IMR-90 (cell line): ENCODE measurements around the gene LINC00237. TPM values are rescaled to one million over a fixed set of nuclear protein-coding genes. Genes with fewer than 3 reads are reported as not detected.

Experiments
- ATAC-seq: fragments of 200-7000 bp; cut with Tn5 transposase; 2 replicates; pipeline ENCODE4 v1.9.1; 2020; ENCODE audit warnings: low read depth, mild to moderate bottlenecking, moderate library complexity
- BruUV-seq: library from RNA; stranded (reverse); fragments of 400-500 nt; replicated peaks from 2 replicates; lab custom pipeline; 2021; lab: Mats Ljungman, UMichigan
- CTCF ChIA-PET: fragments of 300-600 bp; formaldehyde crosslinking; extraction: SDS; loops from one replicate; lab custom pipeline; 2021; ENCODE audit warnings: antibody characterized with exemption; lab: Yijun Ruan, JAX
- POLR2A ChIA-PET: fragments of 300-600 bp; sonication (Branson Sonifier 250); formaldehyde crosslinking; loops from one replicate; lab custom pipeline; 2022; ENCODE audit warnings: antibody characterized with exemption; ENCODE audit not compliant: unreplicated experiment; lab: Charles Lee
- DNase-seq: peaks from one replicate; pipeline ENCODE4 v3.0.0; 2013
- H2AFZ ChIP-seq: replicated peaks from 2 replicates; pipeline ENCODE3; 2013; ENCODE audit warnings: low read length, mild to moderate bottlenecking; ENCODE audit not compliant: poor library complexity
- H2AK5ac ChIP-seq: 2 replicates; pipeline ENCODE4 v1.6.1; 2013; ENCODE audit warnings: low read depth, low read length, inconsistent platforms
- H2AK9ac ChIP-seq: replicated peaks from 2 replicates; pipeline ENCODE3; 2013; ENCODE audit warnings: mild to moderate bottlenecking, low read depth, low read length, moderate library complexity; ENCODE audit not compliant: poor library complexity
- H2BK120ac ChIP-seq: 2 replicates; pipeline ENCODE4 v1.6.1; 2013; ENCODE audit warnings: low read depth, low read length, inconsistent platforms
- H2BK15ac ChIP-seq: 3 replicates; pipeline ENCODE4 v1.6.1; 2013; ENCODE audit warnings: low read depth, low read length, inconsistent platforms
- H2BK20ac ChIP-seq: 2 replicates; pipeline ENCODE4 v1.6.1; 2013; ENCODE audit warnings: low read depth, mild to moderate bottlenecking, inconsistent platforms, low read length, moderate library complexity
- H2BK5ac ChIP-seq: 2 replicates; pipeline ENCODE4 v1.6.1; 2013; ENCODE audit warnings: mild to moderate bottlenecking, low read depth, low read length, inconsistent platforms; ENCODE audit not compliant: poor library complexity, severe bottlenecking
- H3K14ac ChIP-seq: replicated peaks from 2 replicates; pipeline ENCODE4 v1.6.1; 2013; ENCODE audit warnings: low read depth, low read length, inconsistent platforms
- H3K18ac ChIP-seq: 2 replicates; pipeline ENCODE4 v1.6.1; 2013; ENCODE audit warnings: low read depth, low read length, control low read depth
- H3K23ac ChIP-seq: 2 replicates; pipeline ENCODE4 v1.6.1; 2013; ENCODE audit warnings: low read depth, low read length, inconsistent platforms
- H3K27ac ChIP-seq: 2 replicates; pipeline ENCODE4 v1.5.1; 2013; ENCODE audit warnings: mild to moderate bottlenecking, control low read depth, low read length; ENCODE audit not compliant: insufficient read depth
- H3K27me3 ChIP-seq: 2 replicates; pipeline ENCODE4 v1.6.1; 2013; ENCODE audit warnings: low read length; ENCODE audit not compliant: control insufficient read depth, insufficient read depth
- H3K36me3 ChIP-seq: 2 replicates; pipeline ENCODE4 v1.6.1; 2013; ENCODE audit warnings: low read length, mixed read lengths; ENCODE audit not compliant: control insufficient read depth, insufficient read depth
- H3K4ac ChIP-seq: 2 replicates; pipeline ENCODE4 v1.6.1; 2013; ENCODE audit warnings: low read depth, low read length, inconsistent platforms
- H3K4me1 ChIP-seq: 2 replicates; pipeline ENCODE4 v1.6.1; 2013; ENCODE audit warnings: low read length, mixed read lengths; ENCODE audit not compliant: control insufficient read depth, insufficient read depth
- H3K4me2 ChIP-seq: 2 replicates; pipeline ENCODE4 v1.6.1; 2013; ENCODE audit warnings: low read depth, mild to moderate bottlenecking, control low read depth, low read length, moderate library complexity
- H3K4me3 ChIP-seq: 2 replicates; pipeline ENCODE4 v1.5.1; 2013; ENCODE audit warnings: low read depth, mild to moderate bottlenecking, control low read depth, low read length, moderate library complexity; ENCODE audit not compliant: insufficient read depth
- H3K56ac ChIP-seq: 2 replicates; pipeline ENCODE4 v1.6.1; 2013; ENCODE audit warnings: low read length, inconsistent platforms; ENCODE audit not compliant: insufficient read depth; ENCODE audit errors: extremely low read depth
- H3K79me1 ChIP-seq, 2 experiments: 2 replicates each; pipeline ENCODE4 v1.6.1; 2013; ENCODE audit warnings: low read length in 2 of 2, inconsistent platforms in 1 of 2, low read depth in 1 of 2
- H3K9ac ChIP-seq: 2 replicates; pipeline ENCODE4 v1.6.1; 2013; ENCODE audit warnings: low read depth, low read length, control low read depth
- H3K9me1 ChIP-seq: 2 replicates; pipeline ENCODE4 v1.6.1; 2013; ENCODE audit warnings: low read length, inconsistent platforms; ENCODE audit not compliant: insufficient read depth
- H3K9me3 ChIP-seq: 2 replicates; pipeline ENCODE4 v1.6.1; 2013; ENCODE audit warnings: low read length; ENCODE audit not compliant: control insufficient read depth, insufficient read depth
- H4K20me1 ChIP-seq: 2 replicates; pipeline ENCODE4 v1.6.1; 2013; ENCODE audit warnings: low read length, inconsistent platforms; ENCODE audit not compliant: insufficient read depth
- H4K5ac ChIP-seq: 2 replicates; pipeline ENCODE4 v1.6.1; 2013; ENCODE audit warnings: mild to moderate bottlenecking, low read depth, low read length, control low read depth
- H4K8ac ChIP-seq, 2 experiments: 2 replicates each; pipeline ENCODE4 v1.6.1; 2013; ENCODE audit warnings: low read depth in 2 of 2, low read length in 2 of 2, control low read depth in 1 of 2, inconsistent platforms in 1 of 2
- H4K91ac ChIP-seq: 2 replicates; pipeline ENCODE4 v1.6.1; 2013; ENCODE audit warnings: low read depth, low read length, inconsistent platforms; ENCODE audit not compliant: insufficient read depth
- CHD1 ChIP-seq: IDR thresholded peaks from 2 replicates; pipeline ENCODE4 v1.6.1; 2012; ENCODE audit warnings: low read depth, low read length, improper control_type of control experiment
- RCOR1 ChIP-seq: IDR thresholded peaks from 2 replicates; pipeline ENCODE4 v1.6.1; 2012; ENCODE audit warnings: mild to moderate bottlenecking, low read length, improper control_type of control experiment; ENCODE audit not compliant: insufficient replicate concordance
- WGBS, 2 experiments: methylation state at CpG; one replicate each; pipeline versions ENCODE4 v1.1.5 to v1.1.7; 2013; ENCODE audit warnings: missing lambda C conversion rate in 2 of 2; ENCODE audit not compliant: insufficient read length in 1 of 2; ENCODE audit errors: extremely low coverage in 2 of 2; 5-methylcytosine and 5-hydroxymethylcytosine counted together
- dilution Hi-C: fragments of 300-500 bp; cut with HindIII; formaldehyde crosslinking; loops from one replicate; pipeline ENCODE4 v1.14.3; 2018; ENCODE audit warnings: low sequenced_read_pairs; ENCODE audit not compliant: unreplicated experiment
- in situ Hi-C: fragments of 300-500 bp; cut with MboI; formaldehyde crosslinking; loops from 3 replicates; pipeline ENCODE4 v1.14.3; 2019; ENCODE audit warnings: low sequenced_read_pairs, inconsistent platforms, mixed read lengths
- intact Hi-C: fragments of 100-400 bp; cut with micrococcal nuclease; formaldehyde crosslinking; loops from 2 replicates; pipeline ENCODE4 v1.10.0; 2022
- polyA plus RNA-seq, 3 experiments: library from polyadenylated mRNA; depleted of rRNA; stranded (reverse); fragments of >200 nt; gene quantifications; 2 replicates each; pipeline ENCODE4 v1.2.3, GENCODE V29; 2012; ENCODE audit warnings: low replicate concordance in 1 of 3
- total RNA-seq: library from RNA; depleted of rRNA; stranded (reverse); fragments of >200 nt; gene quantifications from 2 replicates; pipeline ENCODE4 v1.2.3, GENCODE V29; 2012
- TF ChIP-seq, protein P1 (sequence below): fragments of 150-350 bp; IDR thresholded peaks from 2 replicates; pipeline ENCODE4 v1.6.1; 2017; ENCODE audit warnings: mild to moderate bottlenecking, antibody characterized with exemption, low read length, low read depth

LINC00237 gene
- total and polyA plus RNA-seq, 2 of the 4 experiments (the other 2 are of a cell fraction) = not detected

DNA sequence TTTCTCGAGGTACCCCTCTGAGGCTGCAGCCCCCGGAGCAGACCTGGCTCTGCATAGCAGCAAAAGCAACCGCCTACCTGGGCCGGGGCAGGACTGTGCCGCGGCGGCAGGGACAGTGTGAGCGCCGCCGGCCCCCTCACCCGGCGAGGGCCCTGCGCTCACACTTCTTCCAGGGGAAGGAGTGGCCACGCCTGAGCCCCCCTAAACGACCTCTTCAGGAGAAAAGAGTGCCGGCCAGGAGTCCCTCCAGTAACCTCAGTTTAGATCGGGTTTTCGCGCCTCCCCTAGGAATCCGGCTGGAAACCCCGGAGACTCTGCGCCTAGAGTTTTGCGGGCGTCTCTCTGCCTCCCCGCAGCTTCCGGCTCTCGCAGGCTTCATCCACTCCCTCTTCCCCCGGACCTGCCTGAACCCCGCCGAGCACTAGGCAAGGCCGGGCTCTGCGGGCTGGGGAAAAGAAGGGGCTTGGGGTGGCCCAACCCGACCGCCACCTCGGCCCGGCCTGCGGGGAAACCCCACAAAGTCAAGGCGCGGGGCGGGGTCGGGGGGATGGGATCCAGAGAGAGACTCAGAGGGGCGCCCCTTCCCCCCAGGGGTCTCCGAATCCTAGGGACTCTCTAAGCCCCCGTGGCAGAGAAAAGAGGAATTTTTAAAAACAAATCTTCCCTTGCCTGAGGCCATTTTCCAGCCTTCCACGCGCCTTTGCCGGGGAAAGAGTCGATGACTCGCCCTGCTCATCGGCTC, 558 bp downstream of the LINC00237 start:
- H3K56ac ChIP-seq = no peak overlapping the region
- no peak for DNase-seq
- ChIA-PET POLR2A (no interaction called here), CTCF (no interaction called here)
- no peak overlapping the region for H4K8ac ChIP-seq
- no peak overlapping the region for H2BK20ac ChIP-seq
- H3K27ac ChIP-seq = no peak overlapping the region
- dilution Hi-C loops (no loop called here), intact Hi-C loops (no loop called here), in situ Hi-C loops (no loop called here)
- H3K18ac ChIP-seq = no peak overlapping the region
- H3K4me3 ChIP-seq = no peak overlapping the region
- H2BK5ac ChIP-seq = no peak overlapping the region
- H3K9me1 ChIP-seq = no peaks in the 10 kb centered on the region; the same call in 1 of the 2 replicates
- no peak overlapping the region for H2AK9ac ChIP-seq
- H3K9me3 ChIP-seq = peaks cover 2% of the 10 kb centered on the region
- no peak overlapping the region for H2AK5ac ChIP-seq
- H3K4me1 ChIP-seq = peaks cover 4% of the 10 kb centered on the region; the same call in 1 of the 2 replicates
- 5% methylated on average over 18 of the region's 50 CpGs; no CpG with 5 or more reads in 1 of the 2 experiments for WGBS, 2 experiments
- H2BK120ac ChIP-seq = no peak overlapping the region
- peaks cover 75% of the 10 kb centered on the region for H3K27me3 ChIP-seq
- H3K4me2 ChIP-seq = no peak overlapping the region
- no peak overlapping the region for H4K5ac ChIP-seq
- no peak overlapping the region for H3K9ac ChIP-seq
- H2AFZ ChIP-seq = no peak overlapping the region
- ATAC-seq = no peak
- H3K36me3 ChIP-seq = no peaks in the 10 kb centered on the region
- TF ChIP-seq, protein P1, sequence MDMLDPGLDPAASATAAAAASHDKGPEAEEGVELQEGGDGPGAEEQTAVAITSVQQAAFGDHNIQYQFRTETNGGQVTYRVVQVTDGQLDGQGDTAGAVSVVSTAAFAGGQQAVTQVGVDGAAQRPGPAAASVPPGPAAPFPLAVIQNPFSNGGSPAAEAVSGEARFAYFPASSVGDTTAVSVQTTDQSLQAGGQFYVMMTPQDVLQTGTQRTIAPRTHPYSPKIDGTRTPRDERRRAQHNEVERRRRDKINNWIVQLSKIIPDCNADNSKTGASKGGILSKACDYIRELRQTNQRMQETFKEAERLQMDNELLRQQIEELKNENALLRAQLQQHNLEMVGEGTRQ = no peak
- no peak for TF ChIP-seq RCOR1
- TF ChIP-seq CHD1 = no peak
- H3K14ac ChIP-seq = no peak overlapping the region
- H3K4ac ChIP-seq = no peak overlapping the region
- H3K79me1 ChIP-seq = no peaks in the 10 kb centered on the region
- no peak overlapping the region for H4K91ac ChIP-seq
- no peaks in the 10 kb centered on the region for H4K20me1 ChIP-seq
- no TSS peak for BruUV-seq
- no peak overlapping the region for H3K23ac ChIP-seq
- no peak overlapping the region for H2BK15ac ChIP-seq
